PC-9 (cell line): ENCODE data around the gene NPIPA1.
"Not testable (repeated sequence)": the region's sequence is repeated elsewhere in the genome, so short reads cannot be mapped to it uniquely, and the experiment has no call there.

Experiments
- CTCF ChIP-seq: fragments of 200-600 bp; sonication (generic); conservative IDR thresholded peaks from 2 replicates; pipeline ENCODE4 v1.6.1; 2017; ENCODE audit warnings: mixed run types, antibody characterized with exemption, mild to moderate bottlenecking, moderate library complexity
- EZH2 ChIP-seq: fragments of 200-600 bp; sonication (generic); IDR thresholded peaks from 2 replicates; pipeline ENCODE4 v1.8.0; 2017; ENCODE audit warnings: antibody characterized with exemption, low read depth

DNA sequence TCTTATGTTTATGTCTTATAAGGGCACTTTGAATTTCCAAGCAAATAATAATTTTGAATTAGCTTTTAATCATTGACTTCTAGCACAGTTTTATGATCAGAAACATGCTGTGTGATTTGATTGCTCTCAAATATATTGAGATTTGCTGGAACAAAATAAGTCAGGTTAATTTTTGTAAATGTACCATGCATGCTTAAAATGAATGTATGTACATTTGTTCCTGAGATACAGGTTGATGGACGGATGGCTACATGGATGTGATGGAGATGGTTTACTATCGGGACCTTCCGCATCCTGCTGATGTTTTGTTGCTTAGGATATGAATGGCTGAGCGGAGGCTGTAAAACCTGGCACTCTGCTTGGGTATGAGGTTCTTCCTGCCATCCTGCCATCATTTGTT is at the start of gene NPIPA1:
- not testable (repeated sequence) for TF ChIP-seq CTCF, EZH2
